Loucy (cell line): ENCODE results near the gene MACC1.
"Not testable (repeated sequence)": the region's sequence is repeated elsewhere in the genome, so short reads cannot be mapped to it uniquely, and the experiment has no call there.

Experiments
- H2AFZ ChIP-seq: fragments of 200-600 bp; sonication (generic); 2 replicates; pipeline ENCODE4 v1.6.0; 2016; ENCODE audit warnings: antibody characterized with exemption, mild to moderate bottlenecking, low read length, moderate library complexity
- H3F3A ChIP-seq: fragments of 200-600 bp; 2 replicates; pipeline ENCODE4 v1.6.0; 2016; ENCODE audit warnings: antibody characterized with exemption, low read depth, mild to moderate bottlenecking
- H3K27me3 ChIP-seq: fragments of 200-600 bp; sonication (generic); 2 replicates; pipeline ENCODE4 v1.6.1; 2014; ENCODE audit warnings: low read length, mild to moderate bottlenecking; ENCODE audit not compliant: insufficient read depth, poor library complexity, severe bottlenecking
- H3K36me3 ChIP-seq: fragments of 200-600 bp; sonication (generic); 2 replicates; pipeline ENCODE4 v1.6.1; 2016; ENCODE audit warnings: low read length; ENCODE audit not compliant: insufficient read depth
- H3K4me1 ChIP-seq: fragments of 200-600 bp; sonication (generic); 2 replicates; pipeline ENCODE4 v1.5.1; 2014; ENCODE audit warnings: low read length, mild to moderate bottlenecking; ENCODE audit not compliant: insufficient read depth, poor library complexity, severe bottlenecking
- H3K4me2 ChIP-seq: fragments of 200-600 bp; sonication (generic); 2 replicates; pipeline ENCODE4 v1.6.0; 2014; ENCODE audit warnings: antibody characterized with exemption, low read length, low read depth, mild to moderate bottlenecking; ENCODE audit not compliant: poor library complexity, severe bottlenecking
- H3K4me3 ChIP-seq: fragments of 200-600 bp; sonication (generic); 2 replicates; pipeline ENCODE4 v1.5.1; 2014; ENCODE audit warnings: low read length, mild to moderate bottlenecking, mixed read lengths; ENCODE audit not compliant: poor library complexity, severe bottlenecking
- H3K79me2 ChIP-seq: fragments of 200-600 bp; sonication (generic); 2 replicates; pipeline ENCODE4 v1.6.1; 2014; ENCODE audit warnings: low read length; ENCODE audit not compliant: insufficient read depth
- H3K9ac ChIP-seq: fragments of 200-600 bp; sonication (generic); 2 replicates; pipeline ENCODE4 v1.6.0; 2014; ENCODE audit warnings: mild to moderate bottlenecking, low read depth, low read length, moderate library complexity; ENCODE audit not compliant: poor library complexity, severe bottlenecking
- H3K9me2 ChIP-seq: fragments of 200-600 bp; sonication (generic); replicated peaks from 2 replicates; pipeline ENCODE4 v1.6.1; 2016; ENCODE audit warnings: low read depth, low read length, mixed read lengths
- H3K9me3 ChIP-seq: fragments of 200-600 bp; sonication (generic); 2 replicates; pipeline ENCODE4 v1.6.1; 2014; ENCODE audit warnings: mild to moderate bottlenecking, antibody characterized with exemption, low read length, low read depth; ENCODE audit not compliant: insufficient read depth
- H4K20me1 ChIP-seq: fragments of 200-600 bp; sonication (generic); 2 replicates; pipeline ENCODE4 v1.6.0; 2014; ENCODE audit warnings: antibody characterized with exemption, low read length, mild to moderate bottlenecking; ENCODE audit not compliant: insufficient read depth, poor library complexity, severe bottlenecking
- EZH2phosphoT487 ChIP-seq: fragments of 200-600 bp; IDR thresholded peaks from 2 replicates; pipeline ENCODE4 v1.6.1; 2018; ENCODE audit warnings: antibody characterized with exemption, mild to moderate bottlenecking, moderate library complexity, borderline replicate concordance
- TF ChIP-seq, protein P1 (sequence below): fragments of 200-600 bp; sonication (generic); conservative IDR thresholded peaks from 2 replicates; pipeline ENCODE4 v1.5.1; 2014; ENCODE audit warnings: mild to moderate bottlenecking, antibody characterized with exemption, low read length

MACC1 gene

DNA sequence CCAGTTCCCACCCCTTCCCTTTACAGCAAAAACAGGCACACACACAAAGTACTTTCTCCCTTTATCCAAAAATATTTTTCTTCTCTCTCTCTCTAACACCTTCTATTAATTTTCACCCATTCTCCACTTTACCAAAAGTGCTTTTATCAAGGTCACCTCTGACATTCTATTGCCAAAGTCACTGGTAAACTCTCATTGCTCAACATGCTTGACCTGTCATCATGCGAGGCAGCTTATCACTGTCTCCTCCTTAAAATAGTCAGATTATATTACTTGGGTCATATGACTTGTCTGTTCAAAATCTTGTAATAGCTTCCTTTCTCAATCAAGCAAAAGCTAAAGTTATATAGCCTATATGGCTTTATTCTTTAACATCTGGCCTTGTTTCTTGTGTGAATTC is 28.6 kb downstream of the MACC1 start:
- no peaks in the 10 kb centered on the region for H3K36me3 ChIP-seq
- no peak for TF ChIP-seq EZH2phosphoT487
- TF ChIP-seq, protein P1, sequence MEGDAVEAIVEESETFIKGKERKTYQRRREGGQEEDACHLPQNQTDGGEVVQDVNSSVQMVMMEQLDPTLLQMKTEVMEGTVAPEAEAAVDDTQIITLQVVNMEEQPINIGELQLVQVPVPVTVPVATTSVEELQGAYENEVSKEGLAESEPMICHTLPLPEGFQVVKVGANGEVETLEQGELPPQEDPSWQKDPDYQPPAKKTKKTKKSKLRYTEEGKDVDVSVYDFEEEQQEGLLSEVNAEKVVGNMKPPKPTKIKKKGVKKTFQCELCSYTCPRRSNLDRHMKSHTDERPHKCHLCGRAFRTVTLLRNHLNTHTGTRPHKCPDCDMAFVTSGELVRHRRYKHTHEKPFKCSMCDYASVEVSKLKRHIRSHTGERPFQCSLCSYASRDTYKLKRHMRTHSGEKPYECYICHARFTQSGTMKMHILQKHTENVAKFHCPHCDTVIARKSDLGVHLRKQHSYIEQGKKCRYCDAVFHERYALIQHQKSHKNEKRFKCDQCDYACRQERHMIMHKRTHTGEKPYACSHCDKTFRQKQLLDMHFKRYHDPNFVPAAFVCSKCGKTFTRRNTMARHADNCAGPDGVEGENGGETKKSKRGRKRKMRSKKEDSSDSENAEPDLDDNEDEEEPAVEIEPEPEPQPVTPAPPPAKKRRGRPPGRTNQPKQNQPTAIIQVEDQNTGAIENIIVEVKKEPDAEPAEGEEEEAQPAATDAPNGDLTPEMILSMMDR, result no peak
- peaks cover 8% of the 10 kb centered on the region for H3K4me1 ChIP-seq
- H3K9me2 ChIP-seq, result no peaks in the 10 kb centered on the region
- H4K20me1 ChIP-seq, result no peaks in the 10 kb centered on the region
- no peak overlapping the region for H2AFZ ChIP-seq
- no peak overlapping the region for H3K4me2 ChIP-seq
- no peak overlapping the region for H3K9ac ChIP-seq
- no peaks in the 10 kb centered on the region for H3K27me3 ChIP-seq
- no peaks in the 10 kb centered on the region for H3K79me2 ChIP-seq
- no peak overlapping the region for H3K4me3 ChIP-seq
- H3F3A ChIP-seq, result no peaks in the 10 kb centered on the region
- peaks cover 5% of the 10 kb centered on the region; the same call in 1 of the 2 replicates for H3K9me3 ChIP-seq

DNA sequence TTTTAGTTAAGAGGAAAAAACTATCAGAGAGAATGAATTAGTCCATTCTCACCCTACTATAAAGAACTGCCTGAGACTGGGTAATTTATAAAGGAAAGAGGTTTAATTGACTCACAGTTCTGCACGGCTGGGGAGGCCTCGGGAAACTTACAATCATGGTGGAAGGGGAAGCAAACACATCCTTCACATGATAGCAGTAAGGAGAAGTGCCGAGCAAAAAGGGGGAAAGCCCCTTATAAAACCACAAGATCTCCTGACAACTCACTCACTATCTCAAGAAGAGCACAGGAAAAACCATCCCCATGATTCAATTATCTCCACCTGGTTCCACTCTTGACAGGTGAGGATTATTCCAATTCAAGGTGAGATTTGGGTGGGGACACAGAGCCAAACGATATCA is 29.3 kb downstream of the MACC1 start:
- H3K36me3 ChIP-seq, H3K27me3 ChIP-seq, H3K9me2 ChIP-seq, H3F3A ChIP-seq, H3K4me2 ChIP-seq, H3K4me3 ChIP-seq, H4K20me1 ChIP-seq, H3K79me2 ChIP-seq, H3K9me3 ChIP-seq, H3K4me1 ChIP-seq, H3K9ac ChIP-seq, H2AFZ ChIP-seq: not testable (repeated sequence)

DNA sequence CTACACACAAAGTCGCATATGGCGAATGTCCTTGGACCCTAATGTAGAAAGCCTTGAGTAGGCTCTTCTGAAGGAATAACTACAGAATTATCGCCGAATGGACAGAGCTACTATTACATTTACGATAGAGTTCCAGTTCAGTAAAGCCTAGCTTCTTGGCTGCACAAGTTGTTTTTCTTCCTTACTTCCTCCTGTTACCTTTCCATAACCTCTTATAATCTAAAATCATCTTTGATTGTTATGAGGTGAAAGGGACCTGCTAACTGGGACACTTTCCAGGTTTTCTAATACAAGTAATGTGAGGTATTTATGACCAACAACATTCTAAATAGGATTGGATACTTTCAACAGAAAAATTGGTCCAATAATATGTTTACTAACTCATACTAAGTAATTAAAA is 31.2 kb downstream of the MACC1 start:
- peaks cover 5% of the 10 kb centered on the region; the same call in 1 of the 2 replicates for H3K9me3 ChIP-seq
- H3K4me2 ChIP-seq, result no peak overlapping the region
- H3K9me2 ChIP-seq, result no peaks in the 10 kb centered on the region
- peaks cover 5% of the 10 kb centered on the region for H3K4me1 ChIP-seq
- H2AFZ ChIP-seq, result no peak overlapping the region
- no peaks in the 10 kb centered on the region for H3K27me3 ChIP-seq
- H3K79me2 ChIP-seq, result no peaks in the 10 kb centered on the region
- H3K4me3 ChIP-seq, result no peak overlapping the region
- no peaks in the 10 kb centered on the region for H4K20me1 ChIP-seq
- TF ChIP-seq, protein P1, result no peak
- no peak for TF ChIP-seq EZH2phosphoT487
- H3F3A ChIP-seq, result no peaks in the 10 kb centered on the region
- H3K9ac ChIP-seq, result no peak overlapping the region
- no peaks in the 10 kb centered on the region for H3K36me3 ChIP-seq

DNA sequence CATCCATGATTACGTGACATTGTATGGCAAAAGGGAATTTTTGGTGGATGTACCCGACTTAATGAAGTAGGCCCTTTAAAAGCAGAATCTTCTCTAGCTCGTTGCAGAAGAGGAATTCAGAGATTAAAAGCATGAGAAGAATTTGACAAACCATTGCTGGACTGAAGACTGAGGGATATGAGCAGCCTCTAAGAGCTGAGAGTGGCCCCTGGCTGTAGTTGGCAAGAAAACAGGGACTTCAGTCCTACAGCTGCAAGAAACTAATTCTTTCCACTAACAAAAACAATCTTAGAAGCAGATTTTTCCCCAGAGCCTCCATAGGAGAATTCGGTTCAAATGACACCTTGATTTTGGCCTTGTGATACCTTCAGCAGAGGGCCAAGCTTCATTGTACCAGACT is 34.1 kb downstream of the MACC1 start:
- Histone ChIP-seq H3K79me2 (no peaks in the 10 kb centered on the region), H3F3A (no peaks in the 10 kb centered on the region), H3K36me3 (no peaks in the 10 kb centered on the region), H2AFZ (no peak overlapping the region), H3K4me1 (no peaks in the 10 kb centered on the region), H3K27me3 (no peaks in the 10 kb centered on the region), H3K4me2 (no peak overlapping the region), H3K4me3 (no peak overlapping the region), H3K9me2 (no peaks in the 10 kb centered on the region), H3K9me3 (no peaks in the 10 kb centered on the region), H3K9ac (no peak overlapping the region), H4K20me1 (no peaks in the 10 kb centered on the region)
- TF ChIP-seq, protein P1, result no peak
